Measurements from ENCODE around the gene ZBTB38. TPM values are rescaled to one million over a fixed set of nuclear protein-coding genes. Genes with fewer than 3 reads are reported as not detected.

ZBTB38 gene
- polyA plus RNA-seq, 4 donors = 48.2 to 63.0 (median 55.3) TPM

- no peak for DNase-seq (ENCODE audit: low read depth in 4 of 4, low spot score in 3 of 4)
These were observed 15.9 kb downstream of the ZBTB38 start for GRCh38 chr3:141384157-141384556.

- no peak for DNase-seq (ENCODE audit: low read depth in 4 of 4, low spot score in 3 of 4)
These were observed 16.3 kb downstream of the ZBTB38 start for GRCh38 chr3:141384575-141384974.

GRCh38 chr3:141385406-141386125, 17.3 kb downstream of the ZBTB38 start:
- DNase-seq (ENCODE audit: low read depth in 4 of 4, low spot score in 3 of 4) = no peak

GRCh38 chr3:141386126-141386488, 17.8 kb downstream of the ZBTB38 start:
- DNase-seq (ENCODE audit: low read depth in 4 of 4, low spot score in 3 of 4) = no peak

- DNase-seq (ENCODE audit: low read depth in 4 of 4, low spot score in 3 of 4) = no peak
These were observed 18.4 kb downstream of the ZBTB38 start for GRCh38 chr3:141386611-141387111.

GRCh38 chr3:141387516-141387915, 19.2 kb downstream of the ZBTB38 start:
- DNase-seq (ENCODE audit: low read depth in 4 of 4, low spot score in 3 of 4) = no peak

- no peak for DNase-seq (ENCODE audit: low read depth in 4 of 4, low spot score in 3 of 4)
These were observed 20.1 kb downstream of the ZBTB38 start for GRCh38 chr3:141388395-141388794.

GRCh38 chr3:141388823-141389621, 20.7 kb downstream of the ZBTB38 start:
- no peak for DNase-seq (ENCODE audit: low read depth in 4 of 4, low spot score in 3 of 4)

GRCh38 chr3:141389703-141390102, 21.4 kb downstream of the ZBTB38 start:
- no peak for DNase-seq (ENCODE audit: low read depth in 4 of 4, low spot score in 3 of 4)

GRCh38 chr3:141390747-141391146, 22.4 kb downstream of the ZBTB38 start:
- DNase-seq (ENCODE audit: low read depth in 4 of 4, low spot score in 3 of 4) = no peak

- DNase-seq (ENCODE audit: low read depth in 4 of 4, low spot score in 3 of 4) = no peak
These were observed 23.1 kb downstream of the ZBTB38 start for GRCh38 chr3:141391298-141391990.

- no peak for DNase-seq (ENCODE audit: low read depth in 4 of 4, low spot score in 3 of 4)
These were observed 23.6 kb downstream of the ZBTB38 start for GRCh38 chr3:141391991-141392316.

GRCh38 chr3:141392416-141392815, 24.1 kb downstream of the ZBTB38 start:
- DNase-seq (ENCODE audit: low read depth in 4 of 4, low spot score in 3 of 4) = no peak

GRCh38 chr3:141392897-141393734, 24.8 kb downstream of the ZBTB38 start:
- no peak for DNase-seq (ENCODE audit: low read depth in 4 of 4, low spot score in 3 of 4)

- no peak for DNase-seq (ENCODE audit: low read depth in 4 of 4, low spot score in 3 of 4)
These were observed 25.4 kb downstream of the ZBTB38 start for GRCh38 chr3:141393735-141394076.

- no peak for DNase-seq (ENCODE audit: low read depth in 4 of 4, low spot score in 3 of 4)
These were observed 26.3 kb downstream of the ZBTB38 start for GRCh38 chr3:141394560-141394959.

GRCh38 chr3:141395005-141395589, 26.8 kb downstream of the ZBTB38 start:
- no peak for DNase-seq (ENCODE audit: low read depth in 4 of 4, low spot score in 3 of 4)

GRCh38 chr3:141397996-141398395, 29.7 kb downstream of the ZBTB38 start:
- no peak for DNase-seq (ENCODE audit: low read depth in 4 of 4, low spot score in 3 of 4)

GRCh38 chr3:141399200-141399599, 30.9 kb downstream of the ZBTB38 start:
- DNase-seq (ENCODE audit: low read depth in 4 of 4, low spot score in 3 of 4) = no peak

Measured in left renal pelvis (tissue), 4 donors.